ENCODE data around the gene PLAAT3. TPM values are rescaled to one million over a fixed set of nuclear protein-coding genes. Genes with fewer than 3 reads are reported as not detected.

The PLAAT3 gene
- total and polyA plus RNA-seq, 11 donors = 74.9 to 191 (median 126) TPM

GRCh38 chr11:63563201-63564055 lies 50.8 kb downstream of the PLAAT3 start, which contains the start of gene PLAAT2:
Gene PLAAT2 (minus strand): TSS chr11:63563379. CDS start chr11:63563324, 55 bp downstream.
- peak in 1 of 5 donors; percentile 14 for DNase-seq
- TF ChIP-seq POLR2A (IDR thresholded peaks at IDR 0.05) (no peak), CTCF (IDR thresholded peaks at IDR 0.05) (no peak)
- Histone ChIP-seq H3K4me3 (no peak within 1 kb of the TSS), H3K9me3 (no peaks in the 10 kb centered on the region), H3K4me1 (peaks cover 0 to 31% (median 8%) of the 10 kb centered on the region in 12 donors), H3K36me3 (no peaks in the 10 kb centered on the region), H3K27ac (no peak within 1 kb of the TSS), H3K27me3 (no peaks in the 10 kb centered on the region)
- WGBS, 4 donors = 93 to 96% (median 94%) methylated on average over 13 of the region's 13 CpGs
- intact Hi-C loops (cut with DNase I) = no loop called here
- ATAC-seq = no peak

DNA sequence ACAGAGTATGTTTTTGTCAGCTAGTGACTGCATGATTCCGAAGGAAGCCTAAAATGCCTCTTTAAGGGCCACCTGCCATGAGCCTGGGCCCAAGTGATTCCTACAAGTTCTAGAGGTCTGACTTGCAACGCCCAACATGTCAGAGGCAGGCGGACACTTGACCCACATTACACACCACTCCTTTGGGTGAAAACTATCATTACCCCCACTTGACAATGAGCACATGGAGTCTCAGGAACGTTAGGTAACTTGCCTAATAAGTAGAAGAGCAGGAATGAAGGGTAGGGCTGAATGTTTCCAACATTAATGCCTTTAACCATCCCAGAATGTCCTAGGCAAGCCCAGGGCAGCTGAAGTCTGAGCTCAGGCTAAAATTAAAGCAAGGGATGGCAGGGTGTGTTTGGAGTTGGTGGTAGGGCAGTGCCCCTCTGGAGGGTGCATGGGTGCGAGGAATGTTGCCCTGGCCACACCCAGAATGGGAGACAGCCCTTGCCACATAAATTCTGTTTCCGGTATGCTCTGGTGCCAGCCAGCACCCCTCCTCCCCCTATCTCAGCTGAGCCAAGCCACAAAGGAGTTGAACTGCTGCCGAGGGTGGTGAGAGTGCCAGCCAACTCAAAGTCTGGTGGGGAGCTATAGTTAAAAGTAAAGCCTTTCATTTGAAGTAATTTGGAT lies 53.6 kb downstream of the PLAAT3 start:
- Histone ChIP-seq H3K36me3 (no peaks in the 10 kb centered on the region), H3K9me3 (no peaks in the 10 kb centered on the region), H3K4me1 (peaks cover 0 to 13% (median 0%) of the 10 kb centered on the region in 12 donors), H3K27me3 (no peaks in the 10 kb centered on the region), H3K4me3 (no peak overlapping the region), H3K27ac (peak overlapping the region in 1 of 12 donors; percentile 6)
- intact Hi-C loops (cut with DNase I) = no loop called here
- ATAC-seq = peak; percentile 29 to 78 (median 67)
- WGBS, 4 donors = 64 to 74% (median 68%) methylated on average over 7 of the region's 7 CpGs
- peak in 4 of 5 donors; percentile 20 to 60 (median 55) for DNase-seq
- TF ChIP-seq CTCF (IDR thresholded peaks at IDR 0.05) (no peak), POLR2A (IDR thresholded peaks at IDR 0.05) (no peak)

GRCh38 chr11:63558459-63559157 lies 55.6 kb downstream of the PLAAT3 start:
- Histone ChIP-seq H3K4me3 (no peak overlapping the region), H3K27ac (no peak overlapping the region), H3K9me3 (no peaks in the 10 kb centered on the region), H3K4me1 (peaks cover 0 to 25% (median 0%) of the 10 kb centered on the region in 12 donors), H3K36me3 (no peaks in the 10 kb centered on the region), H3K27me3 (no peaks in the 10 kb centered on the region)
- DNase-seq (no peak), ATAC-seq (no peak)
- TF ChIP-seq CTCF (IDR thresholded peaks at IDR 0.05) (no peak), POLR2A (IDR thresholded peaks at IDR 0.05) (no peak)
- intact Hi-C loops (cut with DNase I) = no loop called here
- WGBS, 4 donors = 94 to 100% (median 95%) methylated on average over 6 to 7 of the region's 7 CpGs

All from heart left ventricle (tissue), 16 donors.